Right atrium auricular region (tissue), 2 donors: ENCODE measurements around the gene TMEM170A. TPM values are rescaled to one million over a fixed set of nuclear protein-coding genes. Genes with fewer than 3 reads are reported as not detected.
"Not testable (repeated sequence)": the region's sequence is repeated elsewhere in the genome, so short reads cannot be mapped to it uniquely, and the experiment has no call there.

ENCODE experiments used
- DNase-seq: peaks from one replicate; pipeline ENCODE4 v3.0.0-alpha.2; 2019; ENCODE audit warnings: low spot score
- H3K27ac ChIP-seq, 2 donors: fragments of 200-600 bp; sonication (generic); 1 replicate in 1 of 2; 2 replicates in 1 of 2; pipeline ENCODE4 v1.5.1; 2016 to 2019
- H3K27me3 ChIP-seq, 2 donors: fragments of 200-600 bp; sonication (generic); one replicate each; pipeline versions ENCODE4 v1.5.1 to v1.6.0; 2017 to 2019
- H3K36me3 ChIP-seq: fragments of 200-600 bp; sonication (generic); one replicate; pipeline ENCODE4 v1.5.1; 2016
- H3K4me1 ChIP-seq, 2 donors: fragments of 200-600 bp; sonication (generic); one replicate each; pipeline versions ENCODE4 v1.5.1 to v1.6.0; 2017 to 2019
- H3K4me3 ChIP-seq, 2 donors: fragments of 200-600 bp; sonication (generic); 1 replicate in 1 of 2; 2 replicates in 1 of 2; pipeline ENCODE4 v1.5.1; 2017 to 2019; ENCODE audit warnings: mild to moderate bottlenecking in 1 of 2, moderate library complexity in 1 of 2
- H3K9me3 ChIP-seq, 2 donors: fragments of 200-600 bp; sonication (generic); one replicate each; pipeline ENCODE4 v1.5.1; 2019
- total RNA-seq, 2 donors: library from RNA; depleted of rRNA; stranded (reverse); fragments of >200 nt; gene quantifications; one replicate each; pipeline ENCODE4 v1.1.0, GENCODE V29; 2016
- TF ChIP-seq, protein P1 (sequence below), 2 donors: fragments of 200-600 bp; sonication (generic); IDR thresholded peaks; one replicate each; pipeline ENCODE4 v1.5.1; 2019; ENCODE audit warnings: antibody characterized with exemption in 2 of 2

TMEM170A gene
- total RNA-seq, 2 donors from 2014 or later = 13.4 to 16.3 TPM

DNA sequence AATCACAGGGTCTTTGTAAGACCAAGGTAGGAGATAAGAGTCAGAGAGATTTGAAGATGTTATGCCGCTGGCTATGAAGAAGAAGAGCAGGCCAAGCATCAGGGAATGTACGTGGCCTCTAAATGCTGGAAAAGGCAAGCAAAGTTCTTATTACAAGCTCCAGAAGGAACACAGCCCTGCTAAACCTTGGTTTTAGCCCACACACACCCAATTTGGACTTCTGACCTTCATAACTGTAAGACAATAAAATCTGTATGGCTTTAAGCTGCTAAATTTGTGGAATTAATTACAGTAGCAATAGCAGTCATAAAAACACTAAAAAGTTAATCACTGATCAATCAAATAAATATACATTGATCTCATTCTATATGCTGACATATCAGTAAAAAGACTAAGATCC lies 6.0 kb downstream of the TMEM170A start:
- Histone ChIP-seq H3K4me3 (no peak overlapping the region), H3K36me3 (no peaks in the 10 kb centered on the region), H3K4me1 (peaks cover 0 to 30% of the 10 kb centered on the region in 2 donors), H3K27me3 (no peaks in the 10 kb centered on the region), H3K9me3 (no peaks in the 10 kb centered on the region), H3K27ac (no peak overlapping the region)
- DNase-seq = no peak
- TF ChIP-seq, protein P1, sequence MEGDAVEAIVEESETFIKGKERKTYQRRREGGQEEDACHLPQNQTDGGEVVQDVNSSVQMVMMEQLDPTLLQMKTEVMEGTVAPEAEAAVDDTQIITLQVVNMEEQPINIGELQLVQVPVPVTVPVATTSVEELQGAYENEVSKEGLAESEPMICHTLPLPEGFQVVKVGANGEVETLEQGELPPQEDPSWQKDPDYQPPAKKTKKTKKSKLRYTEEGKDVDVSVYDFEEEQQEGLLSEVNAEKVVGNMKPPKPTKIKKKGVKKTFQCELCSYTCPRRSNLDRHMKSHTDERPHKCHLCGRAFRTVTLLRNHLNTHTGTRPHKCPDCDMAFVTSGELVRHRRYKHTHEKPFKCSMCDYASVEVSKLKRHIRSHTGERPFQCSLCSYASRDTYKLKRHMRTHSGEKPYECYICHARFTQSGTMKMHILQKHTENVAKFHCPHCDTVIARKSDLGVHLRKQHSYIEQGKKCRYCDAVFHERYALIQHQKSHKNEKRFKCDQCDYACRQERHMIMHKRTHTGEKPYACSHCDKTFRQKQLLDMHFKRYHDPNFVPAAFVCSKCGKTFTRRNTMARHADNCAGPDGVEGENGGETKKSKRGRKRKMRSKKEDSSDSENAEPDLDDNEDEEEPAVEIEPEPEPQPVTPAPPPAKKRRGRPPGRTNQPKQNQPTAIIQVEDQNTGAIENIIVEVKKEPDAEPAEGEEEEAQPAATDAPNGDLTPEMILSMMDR (IDR thresholded peaks at IDR 0.05) = no peak

DNA sequence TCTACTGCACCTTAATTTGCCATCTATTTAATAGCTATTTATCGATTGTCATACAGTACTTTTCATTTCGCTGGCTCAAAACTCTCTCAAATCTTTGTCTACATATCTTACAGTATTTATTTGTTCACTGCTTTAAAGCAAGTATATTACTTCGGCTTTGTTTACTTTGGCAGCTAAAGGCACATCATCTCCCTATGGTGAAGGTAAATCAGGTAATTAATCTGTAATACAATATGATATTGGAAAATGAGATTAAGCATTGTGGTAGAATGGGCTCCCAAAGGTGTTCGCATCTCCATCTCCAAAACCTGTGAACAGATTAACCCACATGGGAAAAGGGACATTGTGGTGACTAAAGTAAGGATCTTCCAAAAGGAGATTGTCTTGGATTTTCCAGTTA lies 6.5 kb downstream of the TMEM170A start:
- Histone ChIP-seq H3K4me1 (peaks cover 0 to 33% of the 10 kb centered on the region in 2 donors), H3K27ac (no peak overlapping the region), H3K9me3 (no peaks in the 10 kb centered on the region), H3K4me3 (no peak overlapping the region), H3K27me3 (no peaks in the 10 kb centered on the region), H3K36me3 (no peaks in the 10 kb centered on the region)
- DNase-seq = no peak
- TF ChIP-seq, protein P1 (IDR thresholded peaks at IDR 0.05) = no peak

DNA sequence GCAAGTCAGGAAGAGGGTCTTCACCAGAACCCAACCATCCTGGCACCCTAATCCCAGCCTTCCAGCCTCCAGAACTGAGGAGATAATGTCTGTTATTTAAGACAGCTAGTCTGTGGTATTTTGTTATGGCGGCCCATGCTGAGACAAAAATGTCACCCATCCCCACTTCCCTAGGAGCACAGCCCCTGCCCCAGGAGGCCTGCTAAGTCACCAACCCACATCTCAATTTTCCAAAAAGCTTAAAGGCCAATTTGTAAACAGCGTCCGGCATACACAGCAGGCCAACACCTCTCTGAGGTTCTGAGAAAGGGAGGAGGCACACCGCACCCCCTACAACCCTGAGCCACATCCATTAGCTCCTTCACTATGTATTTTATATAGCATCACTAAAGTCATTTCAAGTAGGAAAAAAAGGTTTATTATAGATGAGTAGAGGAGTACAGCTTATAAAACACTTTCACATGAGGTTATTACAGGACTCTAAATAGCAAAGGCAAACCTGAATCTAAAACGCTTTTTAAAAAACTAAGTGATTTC lies 6.9 kb downstream of the TMEM170A start:
- Histone ChIP-seq H3K27me3 (no peaks in the 10 kb centered on the region), H3K27ac (no peak overlapping the region), H3K36me3 (no peaks in the 10 kb centered on the region), H3K4me1 (peaks cover 0 to 38% of the 10 kb centered on the region in 2 donors), H3K4me3 (no peak overlapping the region), H3K9me3 (no peaks in the 10 kb centered on the region)
- TF ChIP-seq, protein P1 (IDR thresholded peaks at IDR 0.05) = no peak
- DNase-seq = no peak

DNA sequence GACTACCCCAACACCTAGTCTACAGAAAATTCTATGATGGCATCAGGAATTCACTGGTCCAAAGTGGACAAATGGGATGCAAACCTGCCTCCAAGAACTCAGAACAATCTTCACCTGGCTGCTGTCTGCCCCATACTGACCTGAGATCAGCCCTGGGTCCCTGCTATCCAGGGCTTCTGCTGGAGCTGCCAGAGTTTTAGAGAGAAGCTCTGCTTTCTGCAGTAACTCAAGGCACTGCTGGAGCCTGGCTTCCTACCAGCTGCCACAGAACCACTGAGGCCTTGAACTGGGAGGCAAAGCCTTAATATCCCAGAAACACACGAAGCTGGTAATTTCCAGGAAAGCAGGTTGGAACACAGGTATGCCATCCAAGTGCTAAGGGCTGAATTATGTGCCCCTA lies 7.5 kb downstream of the TMEM170A start:
- no peaks in the 10 kb centered on the region for H3K27me3 ChIP-seq
- TF ChIP-seq, protein P1 (IDR thresholded peaks at IDR 0.05) = no peak
- H3K4me3 ChIP-seq = no peak overlapping the region
- H3K9me3 ChIP-seq = no peaks in the 10 kb centered on the region
- H3K4me1 ChIP-seq = peaks cover 0 to 39% of the 10 kb centered on the region in 2 donors
- H3K36me3 ChIP-seq = no peaks in the 10 kb centered on the region
- DNase-seq = no peak
- H3K27ac ChIP-seq = no peak overlapping the region

DNA sequence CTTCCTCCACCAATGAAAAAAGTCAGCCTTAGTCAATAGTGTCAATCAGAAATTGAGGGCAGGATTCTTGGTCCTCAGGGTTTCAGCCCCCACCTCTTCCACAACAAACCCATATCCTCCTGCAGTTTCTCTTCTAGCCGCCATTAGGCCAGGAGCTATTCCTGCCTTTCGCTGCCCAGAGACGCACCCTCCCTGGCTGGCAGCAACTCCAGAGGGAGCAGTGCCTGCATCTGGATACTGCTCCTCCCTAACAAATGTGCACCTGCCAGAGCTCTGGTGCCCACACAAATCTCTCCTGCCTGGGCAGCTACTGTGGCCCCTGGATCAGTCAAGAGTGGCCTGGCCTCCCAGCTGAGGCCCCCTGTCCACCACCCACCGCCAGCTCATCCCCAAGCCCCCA lies 8.0 kb downstream of the TMEM170A start:
- not testable (repeated sequence) for H3K9me3 ChIP-seq, H3K27ac ChIP-seq, H3K36me3 ChIP-seq, DNase-seq, H3K27me3 ChIP-seq, H3K4me3 ChIP-seq
- H3K4me1 ChIP-seq = peaks cover 0 to 34% of the 10 kb centered on the region in 2 donors

DNA sequence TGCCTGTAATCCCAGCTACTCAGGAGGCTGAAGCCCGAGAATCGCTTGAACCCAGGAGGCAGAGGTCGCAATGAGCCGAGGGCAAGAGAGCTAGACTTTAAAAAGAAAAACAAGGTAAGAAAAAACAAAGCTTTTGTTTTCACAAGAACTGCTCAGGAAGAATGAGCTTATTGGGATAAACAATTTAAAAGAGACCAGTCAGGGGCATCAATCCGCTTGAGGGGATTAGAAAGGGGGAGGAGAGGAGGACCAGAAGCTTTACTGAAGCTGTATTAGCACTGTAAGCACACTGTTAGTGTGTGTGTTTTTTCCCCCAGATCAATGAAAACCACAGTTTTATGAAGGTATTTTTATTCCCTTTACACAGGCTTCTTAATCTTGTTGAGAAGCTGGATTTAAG lies 8.8 kb downstream of the TMEM170A start:
- Histone ChIP-seq H3K27me3 (no peaks in the 10 kb centered on the region), H3K9me3 (no peaks in the 10 kb centered on the region), H3K27ac (no peak overlapping the region), H3K36me3 (peaks cover 5% of the 10 kb centered on the region), H3K4me1 (peaks cover 0 to 30% of the 10 kb centered on the region in 2 donors), H3K4me3 (no peak overlapping the region)
- DNase-seq = no peak
- TF ChIP-seq, protein P1 (IDR thresholded peaks at IDR 0.05) = no peak
